Activated T-cell treated with anti-CD3 and anti-CD28 coated beads, Interleukin-2, amount 50 U/mL, for 4 hours (primary cell): ENCODE data around the gene ADIPOR2. TPM values are rescaled to one million over a fixed set of nuclear protein-coding genes. Genes with fewer than 3 reads are reported as not detected.

Experiments
- ATAC-seq, 2 donors: fragments of 200-7000 bp; cut with Tn5 transposase; one replicate each; pipeline ENCODE4 v1.10.0; 2021
- DNase-seq: peaks from one replicate; pipeline ENCODE4 v3.0.0-alpha.2; 2020
- H3K27me3 Mint-ChIP-seq: one replicate; pipeline ENCODE4 v1.8.0; 2021; ENCODE audit warnings: low read depth, mixed read lengths
- H3K36me3 Mint-ChIP-seq: one replicate; pipeline ENCODE4 v1.8.0; 2022; ENCODE audit warnings: mixed read lengths; ENCODE audit not compliant: insufficient read depth
- H3K4me1 Mint-ChIP-seq: one replicate; pipeline ENCODE4 v1.8.0; 2021; ENCODE audit warnings: low read depth, mixed read lengths
- H3K4me3 Mint-ChIP-seq: one replicate; pipeline ENCODE4 v1.8.0; 2021; ENCODE audit warnings: mild to moderate bottlenecking, moderate library complexity, mixed read lengths
- H3K9me3 Mint-ChIP-seq: one replicate; pipeline ENCODE4 v1.8.0; 2021; ENCODE audit warnings: mixed read lengths
- total RNA-seq, 3 donors: library from RNA; stranded (reverse); gene quantifications; one replicate each; pipeline ENCODE4 v1.2.1, GENCODE V29; 2021

The ADIPOR2 gene
- total RNA-seq, 3 donors from 2014 or later, result 45.0 to 54.2 (median 46.8) TPM

GRCh38 chr12:1747609-1748008 lies 56.7 kb downstream of the ADIPOR2 start:
- peaks cover 7% of the 10 kb centered on the region for H3K4me1 Mint-ChIP-seq
- H3K27me3 Mint-ChIP-seq, result no peaks in the 10 kb centered on the region
- peaks cover 17% of the 10 kb centered on the region for H3K9me3 Mint-ChIP-seq
- H3K36me3 Mint-ChIP-seq, result peaks cover 32% of the 10 kb centered on the region
- DNase-seq (no peak), ATAC-seq (no peak)
- no peak overlapping the region for H3K4me3 Mint-ChIP-seq

GRCh38 chr12:1749019-1749418 lies 58.1 kb downstream of the ADIPOR2 start:
- ATAC-seq (no peak), DNase-seq (no peak)
- Mint-ChIP-seq H3K9me3 (peaks cover 17% of the 10 kb centered on the region), H3K4me1 (peaks cover 9% of the 10 kb centered on the region), H3K27me3 (no peaks in the 10 kb centered on the region), H3K4me3 (no peak overlapping the region), H3K36me3 (peaks cover 32% of the 10 kb centered on the region)

- Mint-ChIP-seq H3K9me3 (peaks cover 17% of the 10 kb centered on the region), H3K36me3 (peaks cover 34% of the 10 kb centered on the region), H3K4me3 (no peak overlapping the region), H3K27me3 (no peaks in the 10 kb centered on the region), H3K4me1 (peaks cover 9% of the 10 kb centered on the region)
- ATAC-seq, result no peak
- no peak for DNase-seq
These were observed 59.4 kb downstream of the ADIPOR2 start for GRCh38 chr12:1750300-1750699.

GRCh38 chr12:1758376-1758775 lies 67.5 kb downstream of the ADIPOR2 start:
- H3K4me1 Mint-ChIP-seq, result peaks cover 5% of the 10 kb centered on the region
- peaks cover 42% of the 10 kb centered on the region for H3K36me3 Mint-ChIP-seq
- H3K9me3 Mint-ChIP-seq, result no peaks in the 10 kb centered on the region
- H3K27me3 Mint-ChIP-seq, result no peaks in the 10 kb centered on the region
- DNase-seq (no peak), ATAC-seq (no peak)
- no peak overlapping the region for H3K4me3 Mint-ChIP-seq

- H3K36me3 Mint-ChIP-seq, result peaks cover 42% of the 10 kb centered on the region
- no peak for DNase-seq
These were observed 68.0 kb downstream of the ADIPOR2 start for GRCh38 chr12:1758887-1759286.

GRCh38 chr12:1760566-1761382 lies 69.9 kb downstream of the ADIPOR2 start:
- ATAC-seq (no peak), DNase-seq (no peak)
- H3K9me3 Mint-ChIP-seq, result no peaks in the 10 kb centered on the region
- H3K27me3 Mint-ChIP-seq, result no peaks in the 10 kb centered on the region
- peaks cover 10% of the 10 kb centered on the region for H3K4me1 Mint-ChIP-seq
- H3K4me3 Mint-ChIP-seq, result no peak overlapping the region
- peaks cover 34% of the 10 kb centered on the region for H3K36me3 Mint-ChIP-seq

More at GRCh38 chr12:1758887-1759286, 68.0 kb downstream of the ADIPOR2 start:
- no peaks in the 10 kb centered on the region for H3K27me3 Mint-ChIP-seq
- peaks cover 5% of the 10 kb centered on the region for H3K4me1 Mint-ChIP-seq
- no peaks in the 10 kb centered on the region for H3K9me3 Mint-ChIP-seq
- no peak overlapping the region for H3K4me3 Mint-ChIP-seq
- ATAC-seq, result no peak

- Mint-ChIP-seq H3K27me3 (no peaks in the 10 kb centered on the region), H3K36me3 (peaks cover 30% of the 10 kb centered on the region)
These were observed 71.0 kb downstream of the ADIPOR2 start for GRCh38 chr12:1761857-1762256.

GRCh38 chr12:1763153-1763552 lies 72.3 kb downstream of the ADIPOR2 start:
- Mint-ChIP-seq H3K27me3 (no peaks in the 10 kb centered on the region), H3K36me3 (peaks cover 23% of the 10 kb centered on the region), H3K4me1 (peaks cover 13% of the 10 kb centered on the region), H3K9me3 (no peaks in the 10 kb centered on the region), H3K4me3 (no peak overlapping the region)
- no peak for ATAC-seq
- DNase-seq, result no peak

More at GRCh38 chr12:1761857-1762256, 71.0 kb downstream of the ADIPOR2 start:
- peaks cover 10% of the 10 kb centered on the region for H3K4me1 Mint-ChIP-seq
- H3K4me3 Mint-ChIP-seq, result no peak overlapping the region
- H3K9me3 Mint-ChIP-seq, result no peaks in the 10 kb centered on the region
- DNase-seq (no peak), ATAC-seq (no peak)

- DNase-seq (no peak), ATAC-seq (no peak)
- Mint-ChIP-seq H3K9me3 (no peaks in the 10 kb centered on the region), H3K27me3 (no peaks in the 10 kb centered on the region), H3K4me1 (peaks cover 11% of the 10 kb centered on the region), H3K36me3 (peaks cover 12% of the 10 kb centered on the region), H3K4me3 (no peak overlapping the region)
These were observed 75.2 kb downstream of the ADIPOR2 start for GRCh38 chr12:1766110-1766509.

- ATAC-seq, result no peak
- Mint-ChIP-seq H3K27me3 (no peaks in the 10 kb centered on the region), H3K4me1 (peaks cover 10% of the 10 kb centered on the region), H3K9me3 (no peaks in the 10 kb centered on the region), H3K4me3 (no peak overlapping the region), H3K36me3 (peaks cover 9% of the 10 kb centered on the region)
- DNase-seq, result no peak
These were observed 76.7 kb downstream of the ADIPOR2 start for GRCh38 chr12:1767407-1768090.

GRCh38 chr12:1768615-1769014 lies 77.7 kb downstream of the ADIPOR2 start:
- no peak overlapping the region for H3K4me3 Mint-ChIP-seq
- H3K36me3 Mint-ChIP-seq, result peaks cover 17% of the 10 kb centered on the region
- H3K27me3 Mint-ChIP-seq, result no peaks in the 10 kb centered on the region
- H3K9me3 Mint-ChIP-seq, result no peaks in the 10 kb centered on the region
- ATAC-seq (no peak), DNase-seq (no peak)
- H3K4me1 Mint-ChIP-seq, result peaks cover 10% of the 10 kb centered on the region

- Mint-ChIP-seq H3K9me3 (no peaks in the 10 kb centered on the region), H3K36me3 (peaks cover 23% of the 10 kb centered on the region), H3K27me3 (no peaks in the 10 kb centered on the region), H3K4me3 (no peak overlapping the region), H3K4me1 (peaks cover 8% of the 10 kb centered on the region)
- no peak for ATAC-seq
- DNase-seq, result no peak
These were observed 79.1 kb downstream of the ADIPOR2 start for GRCh38 chr12:1769809-1770494.

GRCh38 chr12:1773937-1774655 lies 83.2 kb downstream of the ADIPOR2 start:
- DNase-seq, result no peak
- Mint-ChIP-seq H3K9me3 (no peaks in the 10 kb centered on the region), H3K4me1 (peaks cover 9% of the 10 kb centered on the region), H3K36me3 (peaks cover 40% of the 10 kb centered on the region), H3K27me3 (no peaks in the 10 kb centered on the region), H3K4me3 (no peak overlapping the region)
- ATAC-seq, result no peak
